Peyer's patch (tissue), 4 donors: ENCODE results near the gene BAIAP2L2.

Source experiments
- POLR2A ChIP-seq, 2 donors: fragments of 450-650 bp; IDR thresholded peaks; one replicate each; pipeline ENCODE4 v1.5.1; 2017; ENCODE audit warnings: antibody characterized with exemption in 2 of 2, mild to moderate bottlenecking in 2 of 2, moderate library complexity in 2 of 2
- TF ChIP-seq, protein P1 (sequence below), 6 experiments: fragments of 450-650 bp in 4 of 6; fragments of 200-600 bp in 2 of 6; sonication (generic) in 1 of 6; IDR thresholded peaks; one replicate each; pipeline ENCODE4 v1.5.1; 2017 to 2019; ENCODE audit warnings: antibody characterized with exemption in 6 of 6, mild to moderate bottlenecking in 3 of 6, moderate library complexity in 1 of 6

DNA sequence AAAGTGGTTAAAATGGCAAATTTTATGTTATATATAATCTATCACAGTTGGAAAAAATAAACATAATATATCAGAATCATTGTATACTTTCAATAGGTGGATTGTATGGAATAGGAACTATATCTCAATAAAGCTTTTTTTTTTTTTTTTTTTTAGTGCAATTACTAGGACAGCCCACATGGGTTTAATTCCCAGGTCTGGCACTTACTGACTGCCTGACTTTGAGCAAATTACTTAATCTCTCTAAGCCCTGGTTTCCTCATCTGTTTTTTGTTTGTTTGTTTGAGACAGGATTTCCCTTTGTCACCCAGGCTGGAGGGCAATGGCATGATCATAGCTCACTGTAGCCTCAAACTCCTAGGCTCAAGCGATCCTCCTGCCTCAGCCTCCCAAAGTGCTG is 26.1 kb upstream of the BAIAP2L2 start:
- TF ChIP-seq POLR2A (IDR thresholded peaks at IDR 0.05), result no peak
- TF ChIP-seq, protein P1, sequence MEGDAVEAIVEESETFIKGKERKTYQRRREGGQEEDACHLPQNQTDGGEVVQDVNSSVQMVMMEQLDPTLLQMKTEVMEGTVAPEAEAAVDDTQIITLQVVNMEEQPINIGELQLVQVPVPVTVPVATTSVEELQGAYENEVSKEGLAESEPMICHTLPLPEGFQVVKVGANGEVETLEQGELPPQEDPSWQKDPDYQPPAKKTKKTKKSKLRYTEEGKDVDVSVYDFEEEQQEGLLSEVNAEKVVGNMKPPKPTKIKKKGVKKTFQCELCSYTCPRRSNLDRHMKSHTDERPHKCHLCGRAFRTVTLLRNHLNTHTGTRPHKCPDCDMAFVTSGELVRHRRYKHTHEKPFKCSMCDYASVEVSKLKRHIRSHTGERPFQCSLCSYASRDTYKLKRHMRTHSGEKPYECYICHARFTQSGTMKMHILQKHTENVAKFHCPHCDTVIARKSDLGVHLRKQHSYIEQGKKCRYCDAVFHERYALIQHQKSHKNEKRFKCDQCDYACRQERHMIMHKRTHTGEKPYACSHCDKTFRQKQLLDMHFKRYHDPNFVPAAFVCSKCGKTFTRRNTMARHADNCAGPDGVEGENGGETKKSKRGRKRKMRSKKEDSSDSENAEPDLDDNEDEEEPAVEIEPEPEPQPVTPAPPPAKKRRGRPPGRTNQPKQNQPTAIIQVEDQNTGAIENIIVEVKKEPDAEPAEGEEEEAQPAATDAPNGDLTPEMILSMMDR (IDR thresholded peaks at IDR 0.05), result no peak
